Body of pancreas (tissue), 4 donors: ENCODE results near the gene ILDR1.

Source experiments
- CTCF ChIP-seq, 7 experiments: fragments of 450-650 bp in 4 of 7; fragments of 200-600 bp in 3 of 7; sonication (generic) in 3 of 7; IDR thresholded peaks; one replicate each; pipeline ENCODE4 v1.5.1; 2016 to 2019; ENCODE audit warnings: antibody characterized with exemption in 7 of 7
- POLR2A ChIP-seq, 3 donors: fragments of 450-650 bp; IDR thresholded peaks; one replicate each; pipeline ENCODE4 v1.6.1; 2016; ENCODE audit warnings: antibody characterized with exemption in 3 of 3, mild to moderate bottlenecking in 2 of 3

DNA sequence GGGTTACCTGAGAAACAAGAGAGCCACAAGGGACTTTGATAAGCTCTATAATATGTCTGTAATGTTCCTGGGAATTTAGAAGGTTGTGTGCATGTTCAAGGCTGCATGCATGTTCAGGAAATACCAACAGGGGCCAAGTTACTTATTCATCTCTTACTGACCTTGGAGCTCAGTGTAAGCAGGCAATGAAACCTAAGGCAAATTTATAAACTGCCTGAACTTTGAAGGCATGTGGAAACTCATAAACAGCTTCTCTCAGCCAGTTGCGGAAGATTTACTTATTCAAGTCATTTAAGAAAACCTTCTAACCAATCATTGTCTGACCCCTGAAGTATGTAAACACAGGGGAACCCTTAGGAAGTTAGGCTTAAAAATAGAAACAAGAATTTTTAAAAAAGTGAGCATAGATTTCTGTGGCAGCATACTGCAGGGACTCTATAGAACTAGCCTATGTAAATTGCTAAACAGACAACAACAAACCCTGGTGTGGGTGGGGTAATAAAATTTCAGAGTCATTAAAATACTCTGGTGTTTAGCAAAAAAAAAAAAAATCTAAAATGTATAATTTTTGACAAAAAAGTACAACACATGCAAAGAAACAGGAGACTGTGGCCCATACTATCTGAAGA lies 70.6 kb downstream of the ILDR1 start:
- TF ChIP-seq POLR2A (IDR thresholded peaks at IDR 0.05), result no peak
- TF ChIP-seq CTCF (IDR thresholded peaks at IDR 0.05), result peak in 1 of 7 experiments; percentile 18
